Forelimb muscle (tissue), 1 donor: ENCODE measurements around the gene SNX3. TPM values are rescaled to one million over a fixed set of nuclear protein-coding genes. Genes with fewer than 3 reads are reported as not detected.

Experiments used
- polyA plus RNA-seq: library from polyadenylated mRNA; unstranded; fragments of 120-200 nt; gene quantifications from one replicate; pipeline ENCODE4 v1.2.1, GENCODE V29; 2013; ENCODE audit not compliant: insufficient read length

SNX3 gene
- polyA plus RNA-seq, 1 donor: 204 TPM

Other genes starting within 250 kb of the SNX3 start
- gene OSTM1, start 186.3 kb downstream of the SNX3 start, polyA plus RNA-seq: 18.2 TPM
- not detected for gene NR2E1, start 95.0 kb downstream of the SNX3 start, polyA plus RNA-seq
- gene AFG1L, start 34.0 kb upstream of the SNX3 start, polyA plus RNA-seq: 6.4 TPM